ENCODE measurements around the gene PLK5.

GRCh38 chr19:1524287-1524971, 552 bp downstream of the PLK5 start:
- TF ChIP-seq CTCF (IDR thresholded peaks at IDR 0.05; ENCODE audit: low read depth, low read length, poor library complexity, severe bottlenecking) (no peak), EZH2phosphoT487 (IDR thresholded peaks at IDR 0.05; ENCODE audit: borderline replicate concordance, low read length) (no peak)

Measured in DOHH2 (cell line).